Right lobe of liver (tissue), 6 donors: Measurements from ENCODE around the gene MYLK4. TPM values are rescaled to one million over a fixed set of nuclear protein-coding genes. Genes with fewer than 3 reads are reported as not detected.

Experiments
- ATAC-seq, 4 donors: fragments of 200-7000 bp; cut with Tn5 transposase; one replicate each; pipeline ENCODE4 v1.9.1; 2020; ENCODE audit warnings: mild to moderate bottlenecking in 4 of 4, moderate library complexity in 4 of 4
- DNase-seq, 3 donors: peaks; one replicate each; pipeline ENCODE4 v3.0.0-alpha.2; 2020
- H3K27ac ChIP-seq, 3 donors: fragments of 200-600 bp; one replicate each; pipeline ENCODE4 v1.8.0; 2022
- H3K27me3 ChIP-seq, 2 donors: fragments of 200-600 bp; one replicate each; pipeline ENCODE4 v1.8.0; 2022
- H3K36me3 ChIP-seq, 4 donors: fragments of 200-600 bp; sonication (generic) in 1 of 4; one replicate each; pipeline versions ENCODE4 v1.5.1 to v1.8.0; 2017 to 2022; ENCODE audit warnings: control low read depth in 1 of 4
- H3K4me1 ChIP-seq, 4 donors: fragments of 200-600 bp; sonication (generic) in 1 of 4; one replicate each; pipeline versions ENCODE4 v1.5.1 to v1.8.0; 2017 to 2022; ENCODE audit warnings: control low read depth in 1 of 4
- H3K4me3 ChIP-seq, 3 donors: fragments of 200-600 bp; one replicate each; pipeline ENCODE4 v1.8.0; 2022
- H3K9me3 ChIP-seq, 4 donors: fragments of 200-600 bp; sonication (generic) in 1 of 4; one replicate each; pipeline versions ENCODE4 v1.5.1 to v1.8.0; 2017 to 2022; ENCODE audit warnings: control low read depth in 1 of 4
- POLR2A ChIP-seq: fragments of 450-650 bp; IDR thresholded peaks from one replicate; pipeline ENCODE4 v1.6.1; 2017; ENCODE audit warnings: antibody characterized with exemption, mild to moderate bottlenecking
- WGBS: methylation state at CpG from one replicate; pipeline ENCODE4 v1.1.6; 2018; ENCODE audit warnings: low coverage, low lambda C conversion rate; ENCODE audit not compliant: insufficient coverage; ENCODE audit errors: missing lambda C conversion rate; 5-methylcytosine and 5-hydroxymethylcytosine counted together
- intact Hi-C, 2 donors: fragments of 100-400 bp; cut with DNase I; formaldehyde crosslinking; loops; one replicate each; pipeline versions ENCODE4 v1.11.2 to v1.14.1; 2022
- total RNA-seq, 6 experiments: library from RNA; depleted of rRNA in 2 of 6; stranded (reverse); fragments of >200 nt in 2 of 6; fragmentation: NEBNext Ultra II Directional in 3 of 6; extraction: Animal tissue kit (Norgen Biotek cat#: 25700) in 3 of 6; gene quantifications; one replicate each; pipeline versions ENCODE4 v1.1.0 to v1.2.4, GENCODE V29; 2016 to 2023
- TF ChIP-seq, protein P1 (sequence below), 4 donors: fragments of 200-600 bp in 3 of 4; fragments of 450-650 bp in 1 of 4; IDR thresholded peaks; one replicate each; pipeline versions ENCODE4 v1.5.1 to v1.8.0; 2016 to 2022; ENCODE audit warnings: antibody characterized with exemption in 4 of 4, mild to moderate bottlenecking in 2 of 4
- donor health status: DM: no; HTN: yes; CAD: no.
- donor health status: DM: no; HTN: no; CAD: no.
- donor health status: DM: no; HTN: no; CAD: no.
- donor health status: DM: no; HTN: yes; CAD: no.
- donor health status: DM: no; HTN: yes; CAD: no.

Gene MYLK4
- total RNA-seq, 6 experiments from 2014 or later, result 0.22 to 0.46 (median 0.27) TPM; not detected in 1

DNA sequence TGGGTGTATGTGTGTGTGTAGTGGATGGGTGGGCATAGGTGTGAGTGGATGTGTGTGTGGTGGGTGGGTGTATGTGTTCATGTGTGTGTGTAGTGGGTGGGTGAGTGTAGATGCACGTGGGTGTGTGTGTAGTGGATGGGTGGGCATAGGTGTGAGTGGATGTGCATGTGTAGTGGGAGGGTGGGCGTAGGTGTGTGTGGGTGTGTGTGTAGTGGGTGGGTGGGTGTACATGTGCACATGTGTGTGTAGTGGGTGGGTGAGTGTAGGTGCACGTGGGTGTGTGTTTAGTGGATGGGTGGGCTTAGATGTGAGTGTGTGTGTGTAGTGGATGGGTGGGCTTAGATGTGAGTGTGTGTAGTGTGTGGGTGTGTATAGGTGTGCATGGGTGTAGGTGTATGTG is 104.4 kb downstream of the MYLK4 start:
- Histone ChIP-seq H3K9me3 (no peaks in the 10 kb centered on the region), H3K4me1 (no peaks in the 10 kb centered on the region), H3K4me3 (no peak overlapping the region), H3K36me3 (no peaks in the 10 kb centered on the region), H3K27me3 (no peaks in the 10 kb centered on the region), H3K27ac (no peak overlapping the region)
- WGBS, result 74% methylated on average over 3 of the region's 3 CpGs
- DNase-seq (no peak), ATAC-seq (no peak)
- intact Hi-C loops, result no loop called here
- TF ChIP-seq, protein P1, sequence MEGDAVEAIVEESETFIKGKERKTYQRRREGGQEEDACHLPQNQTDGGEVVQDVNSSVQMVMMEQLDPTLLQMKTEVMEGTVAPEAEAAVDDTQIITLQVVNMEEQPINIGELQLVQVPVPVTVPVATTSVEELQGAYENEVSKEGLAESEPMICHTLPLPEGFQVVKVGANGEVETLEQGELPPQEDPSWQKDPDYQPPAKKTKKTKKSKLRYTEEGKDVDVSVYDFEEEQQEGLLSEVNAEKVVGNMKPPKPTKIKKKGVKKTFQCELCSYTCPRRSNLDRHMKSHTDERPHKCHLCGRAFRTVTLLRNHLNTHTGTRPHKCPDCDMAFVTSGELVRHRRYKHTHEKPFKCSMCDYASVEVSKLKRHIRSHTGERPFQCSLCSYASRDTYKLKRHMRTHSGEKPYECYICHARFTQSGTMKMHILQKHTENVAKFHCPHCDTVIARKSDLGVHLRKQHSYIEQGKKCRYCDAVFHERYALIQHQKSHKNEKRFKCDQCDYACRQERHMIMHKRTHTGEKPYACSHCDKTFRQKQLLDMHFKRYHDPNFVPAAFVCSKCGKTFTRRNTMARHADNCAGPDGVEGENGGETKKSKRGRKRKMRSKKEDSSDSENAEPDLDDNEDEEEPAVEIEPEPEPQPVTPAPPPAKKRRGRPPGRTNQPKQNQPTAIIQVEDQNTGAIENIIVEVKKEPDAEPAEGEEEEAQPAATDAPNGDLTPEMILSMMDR (IDR thresholded peaks at IDR 0.05), result no peak
- no peak for TF ChIP-seq POLR2A

DNA sequence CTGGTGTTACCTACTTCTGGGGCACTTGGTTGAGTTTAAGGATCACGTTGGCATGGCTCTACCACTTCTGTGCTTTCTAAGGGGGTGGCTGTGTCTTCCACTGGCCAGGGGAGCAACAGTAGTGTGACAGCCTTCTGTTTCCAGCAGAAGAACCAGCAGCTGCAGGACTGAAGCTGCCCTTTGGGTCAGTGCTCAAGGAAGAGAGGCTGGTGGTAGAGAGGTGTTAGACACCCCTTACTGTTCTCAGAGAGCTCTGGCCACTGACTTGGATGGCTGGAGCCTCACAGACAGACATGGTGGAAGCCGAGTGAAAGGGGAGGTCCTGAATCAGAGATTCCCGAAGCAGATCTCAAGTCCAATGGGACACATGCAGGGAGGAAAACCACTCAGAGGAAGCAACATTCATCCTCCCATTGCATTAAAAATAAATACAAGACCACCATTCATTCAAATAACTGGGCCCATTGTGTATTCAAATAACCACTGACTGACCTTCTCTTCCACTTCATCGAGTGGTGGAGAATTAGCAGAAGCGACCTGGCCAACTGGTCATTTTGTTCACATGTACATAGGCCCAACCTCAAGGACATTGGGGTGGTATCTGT is 106.7 kb downstream of the MYLK4 start:
- 69% methylated on average over 4 of the region's 5 CpGs for WGBS
- H3K4me1 ChIP-seq, result no peaks in the 10 kb centered on the region
- H3K36me3 ChIP-seq, result no peaks in the 10 kb centered on the region
- H3K27me3 ChIP-seq, result no peaks in the 10 kb centered on the region
- TF ChIP-seq, protein P1 (IDR thresholded peaks at IDR 0.05), result no peak
- no peak for TF ChIP-seq POLR2A
- H3K9me3 ChIP-seq, result no peaks in the 10 kb centered on the region
- ATAC-seq (no peak), DNase-seq (no peak)
- H3K27ac ChIP-seq, result no peak overlapping the region
- intact Hi-C loops, result no loop called here
- no peak overlapping the region for H3K4me3 ChIP-seq

DNA sequence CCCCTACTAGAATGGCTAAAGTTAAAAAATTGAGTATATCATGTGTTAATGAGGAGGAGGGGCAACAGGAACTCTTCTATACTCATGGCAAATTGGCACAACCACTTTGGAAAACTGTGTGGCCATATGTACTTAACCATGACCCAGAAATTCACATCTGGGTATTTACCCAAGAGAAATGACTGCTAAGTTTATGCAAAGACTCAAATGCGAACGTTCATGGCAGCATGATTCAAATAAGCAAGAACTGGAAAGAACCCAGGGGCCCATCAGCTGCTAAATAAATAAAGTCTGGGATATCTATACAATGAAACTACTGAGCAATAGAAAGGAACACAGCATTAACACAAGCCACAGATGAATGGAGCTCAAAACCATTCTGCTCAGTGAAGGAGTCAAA is 107.6 kb downstream of the MYLK4 start:
- TF ChIP-seq, protein P1 (IDR thresholded peaks at IDR 0.05), result no peak
- no peak for TF ChIP-seq POLR2A

DNA sequence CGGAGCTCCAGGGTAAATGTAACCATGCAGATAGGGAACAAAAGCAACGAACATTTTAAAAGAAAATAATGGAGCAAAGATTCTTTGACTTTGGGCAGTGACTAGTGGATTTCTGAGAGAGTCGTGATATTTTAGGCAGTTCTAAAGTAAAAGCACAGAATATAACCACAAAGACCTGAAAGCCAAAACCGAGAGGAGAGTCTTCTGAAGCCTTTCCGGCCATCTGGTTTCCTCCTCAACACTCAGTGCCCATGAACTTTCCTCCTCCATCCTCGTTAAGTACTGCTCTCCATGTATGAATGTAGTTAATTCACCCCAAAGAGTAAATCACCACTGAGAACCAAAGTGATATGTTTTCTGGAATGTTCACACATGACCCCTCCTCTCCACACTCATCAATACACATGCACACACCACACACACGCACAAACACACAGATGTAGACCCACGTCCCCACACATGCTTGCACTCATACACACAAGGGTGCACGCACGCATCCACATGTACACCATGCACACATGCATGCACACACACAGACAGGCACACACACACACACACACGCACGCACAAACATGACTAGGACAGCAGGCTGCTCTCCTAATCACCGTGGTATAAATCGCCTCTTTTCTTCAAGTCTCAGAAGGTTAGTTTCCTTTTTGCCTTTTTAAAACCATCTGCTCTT is 109.5 kb downstream of the MYLK4 start:
- no peaks in the 10 kb centered on the region for H3K27me3 ChIP-seq
- H3K4me3 ChIP-seq, result no peak overlapping the region
- no peak overlapping the region for H3K27ac ChIP-seq
- H3K4me1 ChIP-seq, result no peaks in the 10 kb centered on the region
- TF ChIP-seq POLR2A, result no peak
- TF ChIP-seq, protein P1 (IDR thresholded peaks at IDR 0.05), result no peak
- ATAC-seq (no peak), DNase-seq (no peak)
- intact Hi-C loops, result no loop called here
- H3K36me3 ChIP-seq, result no peaks in the 10 kb centered on the region
- no peaks in the 10 kb centered on the region for H3K9me3 ChIP-seq
- WGBS, result 51% methylated on average over 11 of the region's 14 CpGs

More for the DNA sequence above, 107.6 kb downstream of the MYLK4 start:
- Histone ChIP-seq H3K36me3 (no peaks in the 10 kb centered on the region), H3K27me3 (no peaks in the 10 kb centered on the region), H3K9me3 (no peaks in the 10 kb centered on the region), H3K4me1 (no peaks in the 10 kb centered on the region), H3K4me3 (no peak overlapping the region), H3K27ac (no peak overlapping the region)
- ATAC-seq (no peak), DNase-seq (no peak)
- 76% methylated on average over 2 of the region's 2 CpGs for WGBS
- intact Hi-C loops, result no loop called here
